D721Med (cell line): ENCODE results near the gene CFAP57.

Experiments used
- DNase-seq: peaks from one replicate; pipeline ENCODE4 v3.0.0; 2011; ENCODE audit warnings: low spot score; ENCODE audit not compliant: insufficient read length
- FAIRE-seq: peaks from 2 replicates; lab custom pipeline; 2011; peaks lifted over from hg19 to GRCh38; lab: Jason Lieb, UNC
- CTCF ChIP-seq: IDR thresholded peaks from 2 replicates; pipeline ENCODE4 v1.5.1; 2012; ENCODE audit warnings: mild to moderate bottlenecking, control low read depth; ENCODE audit not compliant: insufficient read depth; ENCODE audit errors: missing control alignments

The CFAP57 gene

GRCh38 chr1:43222879-43223278 lies 50.7 kb downstream of the CFAP57 start:
- DNase-seq: no peak
- no peak for TF ChIP-seq CTCF
- FAIRE-seq: no peak

- FAIRE-seq: no peak
- DNase-seq: no peak
- TF ChIP-seq CTCF: no peak
These were observed 53.0 kb downstream of the CFAP57 start for GRCh38 chr1:43225168-43225567.

GRCh38 chr1:43227143-43227764 lies 55.1 kb downstream of the CFAP57 start:
- DNase-seq (peak; percentile 63), FAIRE-seq (peak; percentile 21)
- peak; percentile 90 for TF ChIP-seq CTCF

- no peak for DNase-seq
These were observed 58.0 kb downstream of the CFAP57 start for GRCh38 chr1:43229826-43230780.

GRCh38 chr1:43232074-43232473 lies 59.9 kb downstream of the CFAP57 start:
- FAIRE-seq: no peak
- TF ChIP-seq CTCF: no peak
- no peak for DNase-seq

More at GRCh38 chr1:43229826-43230780, 58.0 kb downstream of the CFAP57 start:
- no peak for TF ChIP-seq CTCF
- FAIRE-seq: no peak

GRCh38 chr1:43232482-43232881 lies 60.4 kb downstream of the CFAP57 start:
- no peak for TF ChIP-seq CTCF
- DNase-seq (no peak), FAIRE-seq (no peak)

GRCh38 chr1:43233631-43234030 lies 61.5 kb downstream of the CFAP57 start:
- TF ChIP-seq CTCF: no peak
- DNase-seq (no peak), FAIRE-seq (no peak)
